Mesenchymal stem cell (in vitro differentiated cells and primary cell): ENCODE results near the gene WDFY2.
A peak's percentile ranks its signal among the peaks of the same experiment; 100 is the strongest.

Source experiments
- DNase-seq: peaks from one replicate; pipeline ENCODE4 v3.0.0-alpha.2; 2013
- H2AFZ ChIP-seq: one replicate; pipeline ENCODE4 v1.6.1; 2013; ENCODE audit warnings: low read depth, mild to moderate bottlenecking, control low read depth, inconsistent platforms, low read length, moderate library complexity
- H2AK5ac ChIP-seq: 2 replicates; pipeline ENCODE4 v1.6.1; 2013; ENCODE audit warnings: low read length, moderate library complexity, mild to moderate bottlenecking, inconsistent platforms; ENCODE audit not compliant: severe bottlenecking
- H2BK120ac ChIP-seq: one replicate; pipeline ENCODE4 v1.6.1; 2013; ENCODE audit warnings: low read depth, mild to moderate bottlenecking, inconsistent platforms, low read length, moderate library complexity
- H2BK12ac ChIP-seq, 2 experiments: one replicate each; pipeline ENCODE4 v1.6.1; 2013; ENCODE audit warnings: inconsistent platforms in 2 of 2, low read length in 2 of 2, mild to moderate bottlenecking in 2 of 2, moderate library complexity in 2 of 2, control low read depth in 1 of 2
- H2BK15ac ChIP-seq: one replicate; pipeline ENCODE4 v1.6.1; 2013; ENCODE audit warnings: mild to moderate bottlenecking, low read depth, inconsistent platforms; ENCODE audit not compliant: poor library complexity, severe bottlenecking
- H2BK5ac ChIP-seq: 2 replicates; pipeline ENCODE4 v1.6.1; 2013; ENCODE audit warnings: low read depth, mild to moderate bottlenecking, low read length, control low read depth, inconsistent platforms; ENCODE audit not compliant: poor library complexity, severe bottlenecking
- H3K14ac ChIP-seq, 2 experiments: one replicate each; pipeline ENCODE4 v1.6.1; 2013; ENCODE audit warnings: inconsistent platforms in 2 of 2, low read length in 2 of 2, control low read depth in 1 of 2, mild to moderate bottlenecking in 1 of 2, moderate library complexity in 1 of 2
- H3K18ac ChIP-seq, 2 experiments: one replicate each; pipeline ENCODE4 v1.6.1; 2013; ENCODE audit warnings: inconsistent platforms in 2 of 2, low read length in 2 of 2, control low read depth in 1 of 2, low read depth in 1 of 2, mild to moderate bottlenecking in 1 of 2
- H3K23ac ChIP-seq, 2 experiments: one replicate each; pipeline ENCODE4 v1.6.1; 2013; ENCODE audit warnings: inconsistent platforms in 2 of 2, low read length in 2 of 2, mild to moderate bottlenecking in 2 of 2, moderate library complexity in 2 of 2, control low read depth in 1 of 2
- H3K27ac ChIP-seq: 2 replicates; pipeline ENCODE4 v1.5.1; 2013; ENCODE audit warnings: mild to moderate bottlenecking, moderate library complexity, low read length, control low read depth, inconsistent platforms; ENCODE audit not compliant: poor library complexity, severe bottlenecking
- H3K27me3 ChIP-seq, 2 experiments: 2 replicates each; pipeline versions ENCODE4 v1.6.1 to v1.7.0; 2013; ENCODE audit warnings: low read length in 2 of 2, mild to moderate bottlenecking in 2 of 2, moderate library complexity in 2 of 2, control low read depth in 1 of 2, inconsistent platforms in 1 of 2; ENCODE audit not compliant: control insufficient read depth in 1 of 2, insufficient read depth in 1 of 2
- H3K36me3 ChIP-seq, 2 experiments: 2 replicates each; pipeline versions ENCODE4 v1.6.1 to v1.7.0; 2013; ENCODE audit warnings: low read length in 2 of 2, control low read depth in 1 of 2, inconsistent platforms in 1 of 2, low read depth in 1 of 2, mild to moderate bottlenecking in 1 of 2; ENCODE audit not compliant: insufficient read depth in 2 of 2, control insufficient read depth in 1 of 2
- H3K4ac ChIP-seq, 2 experiments: one replicate each; pipeline ENCODE4 v1.6.1; 2013; ENCODE audit warnings: inconsistent platforms in 2 of 2, low read length in 2 of 2, mild to moderate bottlenecking in 2 of 2, moderate library complexity in 2 of 2, control low read depth in 1 of 2, low read depth in 1 of 2
- H3K4me1 ChIP-seq: 2 replicates; pipeline ENCODE4 v1.6.1; 2013; ENCODE audit warnings: low read depth, low read length, control low read depth; ENCODE audit not compliant: control insufficient read depth, insufficient read depth
- H3K4me2 ChIP-seq: 2 replicates; pipeline ENCODE4 v1.6.1; 2013; ENCODE audit warnings: low read length, mild to moderate bottlenecking, inconsistent platforms; ENCODE audit not compliant: poor library complexity, severe bottlenecking
- H3K4me3 ChIP-seq, 2 experiments: 2 replicates each; pipeline versions ENCODE4 v1.5.1 to v1.7.0; 2013; ENCODE audit warnings: low read length in 2 of 2, mild to moderate bottlenecking in 2 of 2, control low read depth in 1 of 2, low read depth in 1 of 2; ENCODE audit not compliant: insufficient read depth in 1 of 2
- H3K79me1 ChIP-seq: replicated peaks from 2 replicates; pipeline ENCODE4 v1.6.1; 2013; ENCODE audit warnings: mild to moderate bottlenecking, control low read depth, low read length, inconsistent platforms; ENCODE audit not compliant: poor library complexity, severe bottlenecking
- H3K9ac ChIP-seq: 2 replicates; pipeline ENCODE4 v1.7.0; 2013; ENCODE audit warnings: mild to moderate bottlenecking, low read length, moderate library complexity
- H3K9me3 ChIP-seq: 2 replicates; pipeline ENCODE4 v1.7.0; 2013; ENCODE audit warnings: mild to moderate bottlenecking, low read length; ENCODE audit not compliant: control insufficient read depth
- H4K8ac ChIP-seq: one replicate; pipeline ENCODE4 v1.6.1; 2013; ENCODE audit warnings: inconsistent platforms, mild to moderate bottlenecking, low read length, moderate library complexity
- H4K91ac ChIP-seq: one replicate; pipeline ENCODE4 v1.6.1; 2013; ENCODE audit warnings: mild to moderate bottlenecking, low read length, inconsistent platforms
- WGBS: methylation state at CpG from one replicate; pipeline ENCODE4 v1.1.7; 2013; ENCODE audit warnings: mixed read lengths; 5-methylcytosine and 5-hydroxymethylcytosine counted together

The WDFY2 gene

GRCh38 chr13:51666374-51666773 lies 82.1 kb downstream of the WDFY2 start:
- Histone ChIP-seq H2BK5ac (no peak overlapping the region), H3K23ac (no peak overlapping the region), H3K18ac (no peak overlapping the region), H2BK15ac (no peak overlapping the region), H2AK5ac (no peak overlapping the region), H3K4me1 (no peaks in the 10 kb centered on the region), H3K9me3 (no peaks in the 10 kb centered on the region), H3K4me2 (no peak overlapping the region), H4K8ac (no peak overlapping the region), H3K4me3 (no peak overlapping the region), H3K9ac (no peak overlapping the region), H3K79me1 (peaks cover 20% of the 10 kb centered on the region), H3K14ac (no peak overlapping the region), H2BK12ac (no peak overlapping the region), H2AFZ (no peak overlapping the region), H3K27ac (no peak overlapping the region), H3K36me3 (peaks cover 0 to 14% of the 10 kb centered on the region in 2 experiments), H4K91ac (no peak overlapping the region), H3K27me3 (no peaks in the 10 kb centered on the region), H2BK120ac (no peak overlapping the region), H3K4ac (no peak overlapping the region)
- no peak for DNase-seq
- no CpG with 5 or more reads among the region's 1 CpG for WGBS

DNA sequence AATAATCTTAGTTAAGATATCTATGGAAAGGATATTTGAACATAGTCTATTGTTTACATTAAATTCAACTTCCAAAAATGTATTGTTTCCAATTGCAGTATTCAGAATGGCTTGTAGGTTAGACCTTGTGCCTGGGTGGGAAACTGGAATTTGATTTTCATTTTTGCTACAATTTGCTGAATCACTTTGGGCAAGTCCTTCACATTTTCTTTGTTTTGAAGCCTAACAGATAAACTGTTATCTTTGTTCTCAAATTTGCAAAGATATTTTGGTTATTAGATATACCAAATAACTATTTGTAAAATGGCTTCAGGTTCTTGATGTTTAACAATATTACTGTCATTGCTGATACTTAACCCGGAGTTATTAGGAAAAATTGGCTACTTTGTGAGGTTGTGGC lies 82.6 kb downstream of the WDFY2 start:
- peaks cover 0 to 14% of the 10 kb centered on the region in 2 experiments for H3K36me3 ChIP-seq
- 93% methylated on average over 1 of the region's 1 CpG for WGBS
- H3K27ac ChIP-seq = no peak overlapping the region
- no peak overlapping the region for H4K91ac ChIP-seq
- H3K27me3 ChIP-seq = no peaks in the 10 kb centered on the region
- no peak overlapping the region for H2BK120ac ChIP-seq
- no peak overlapping the region for H3K18ac ChIP-seq
- H3K23ac ChIP-seq = no peak overlapping the region
- no peak overlapping the region for H2BK15ac ChIP-seq
- no peaks in the 10 kb centered on the region for H3K4me1 ChIP-seq
- H2BK12ac ChIP-seq = no peak overlapping the region
- H3K4me2 ChIP-seq = no peak overlapping the region
- H2AK5ac ChIP-seq = no peak overlapping the region
- H3K4me3 ChIP-seq = no peak overlapping the region
- no peak for DNase-seq
- no peak overlapping the region for H2BK5ac ChIP-seq
- H3K79me1 ChIP-seq = peaks cover 20% of the 10 kb centered on the region
- H2AFZ ChIP-seq = no peak overlapping the region
- no peak overlapping the region for H3K14ac ChIP-seq
- peak overlapping the region; percentile 5 for H3K9ac ChIP-seq
- no peak overlapping the region for H4K8ac ChIP-seq
- H3K9me3 ChIP-seq = no peaks in the 10 kb centered on the region
- H3K4ac ChIP-seq = no peak overlapping the region

- H3K79me1 ChIP-seq = peaks cover 18% of the 10 kb centered on the region
- no peaks in the 10 kb centered on the region for H3K9me3 ChIP-seq
- no peak overlapping the region for H2BK12ac ChIP-seq
- H4K8ac ChIP-seq = no peak overlapping the region
- H4K91ac ChIP-seq = no peak overlapping the region
- H3K14ac ChIP-seq = no peak overlapping the region
- H3K4me3 ChIP-seq = no peak overlapping the region
- no peak overlapping the region for H2AFZ ChIP-seq
- H3K18ac ChIP-seq = no peak overlapping the region
- no peak for DNase-seq
- no peak overlapping the region for H2BK5ac ChIP-seq
- 96% methylated on average over 4 of the region's 6 CpGs for WGBS
- H3K27ac ChIP-seq = no peak overlapping the region
- H3K4me2 ChIP-seq = no peak overlapping the region
- H3K23ac ChIP-seq = no peak overlapping the region
- no peak overlapping the region for H2BK120ac ChIP-seq
- no peak overlapping the region for H3K9ac ChIP-seq
- H3K4me1 ChIP-seq = no peaks in the 10 kb centered on the region
- no peak overlapping the region for H3K4ac ChIP-seq
- H3K36me3 ChIP-seq = no peaks in the 10 kb centered on the region
- no peak overlapping the region for H2AK5ac ChIP-seq
- no peak overlapping the region for H2BK15ac ChIP-seq
- no peaks in the 10 kb centered on the region for H3K27me3 ChIP-seq
Measured at GRCh38 chr13:51668580-51669195, 84.4 kb downstream of the WDFY2 start.

DNA sequence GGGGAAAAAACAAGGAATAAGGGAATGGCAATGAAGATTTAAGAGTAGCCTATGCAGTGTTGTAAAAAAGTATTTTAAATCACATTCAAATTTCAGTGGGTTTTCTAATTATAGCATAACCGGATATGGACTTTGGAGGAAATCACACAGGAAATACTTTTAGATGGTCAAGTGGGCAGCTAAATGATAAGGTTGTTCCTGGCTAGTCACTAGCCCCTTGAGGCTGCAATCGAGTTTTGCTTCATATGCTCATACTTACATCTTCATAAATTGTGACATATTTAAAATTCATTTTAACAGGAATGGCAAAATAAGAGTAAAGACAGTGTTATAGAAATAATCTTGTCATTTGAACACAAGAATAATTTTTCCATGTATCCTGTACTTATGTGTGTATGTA lies 88.9 kb downstream of the WDFY2 start:
- peaks cover 0 to 7% of the 10 kb centered on the region in 2 experiments for H3K36me3 ChIP-seq
- H2BK5ac ChIP-seq = no peak overlapping the region
- no peak overlapping the region for H3K14ac ChIP-seq
- WGBS = no CpG with 5 or more reads among the region's 2 CpGs
- H3K27ac ChIP-seq = no peak overlapping the region
- no peaks in the 10 kb centered on the region for H3K27me3 ChIP-seq
- no peak for DNase-seq
- no peak overlapping the region for H2BK120ac ChIP-seq
- no peak overlapping the region for H4K91ac ChIP-seq
- H2AFZ ChIP-seq = no peak overlapping the region
- no peak overlapping the region for H3K23ac ChIP-seq
- no peak overlapping the region for H3K4ac ChIP-seq
- no peak overlapping the region for H2BK12ac ChIP-seq
- H3K4me1 ChIP-seq = no peaks in the 10 kb centered on the region
- H3K4me2 ChIP-seq = no peak overlapping the region
- H3K79me1 ChIP-seq = peaks cover 14% of the 10 kb centered on the region
- no peak overlapping the region for H2BK15ac ChIP-seq
- no peak overlapping the region for H2AK5ac ChIP-seq
- H3K9ac ChIP-seq = no peak overlapping the region
- H3K4me3 ChIP-seq = no peak overlapping the region
- H3K18ac ChIP-seq = no peak overlapping the region
- no peak overlapping the region for H4K8ac ChIP-seq
- H3K9me3 ChIP-seq = no peaks in the 10 kb centered on the region
